GM12801 (cell line): ENCODE results near the gene ZIC5.

Experiments used
- TF ChIP-seq, protein P1 (sequence below): IDR thresholded peaks from one replicate; pipeline ENCODE4 v1.5.1; 2011; ENCODE audit warnings: control low read depth; ENCODE audit not compliant: insufficient read length; ENCODE audit errors: extremely low read depth

ZIC5 gene

DNA sequence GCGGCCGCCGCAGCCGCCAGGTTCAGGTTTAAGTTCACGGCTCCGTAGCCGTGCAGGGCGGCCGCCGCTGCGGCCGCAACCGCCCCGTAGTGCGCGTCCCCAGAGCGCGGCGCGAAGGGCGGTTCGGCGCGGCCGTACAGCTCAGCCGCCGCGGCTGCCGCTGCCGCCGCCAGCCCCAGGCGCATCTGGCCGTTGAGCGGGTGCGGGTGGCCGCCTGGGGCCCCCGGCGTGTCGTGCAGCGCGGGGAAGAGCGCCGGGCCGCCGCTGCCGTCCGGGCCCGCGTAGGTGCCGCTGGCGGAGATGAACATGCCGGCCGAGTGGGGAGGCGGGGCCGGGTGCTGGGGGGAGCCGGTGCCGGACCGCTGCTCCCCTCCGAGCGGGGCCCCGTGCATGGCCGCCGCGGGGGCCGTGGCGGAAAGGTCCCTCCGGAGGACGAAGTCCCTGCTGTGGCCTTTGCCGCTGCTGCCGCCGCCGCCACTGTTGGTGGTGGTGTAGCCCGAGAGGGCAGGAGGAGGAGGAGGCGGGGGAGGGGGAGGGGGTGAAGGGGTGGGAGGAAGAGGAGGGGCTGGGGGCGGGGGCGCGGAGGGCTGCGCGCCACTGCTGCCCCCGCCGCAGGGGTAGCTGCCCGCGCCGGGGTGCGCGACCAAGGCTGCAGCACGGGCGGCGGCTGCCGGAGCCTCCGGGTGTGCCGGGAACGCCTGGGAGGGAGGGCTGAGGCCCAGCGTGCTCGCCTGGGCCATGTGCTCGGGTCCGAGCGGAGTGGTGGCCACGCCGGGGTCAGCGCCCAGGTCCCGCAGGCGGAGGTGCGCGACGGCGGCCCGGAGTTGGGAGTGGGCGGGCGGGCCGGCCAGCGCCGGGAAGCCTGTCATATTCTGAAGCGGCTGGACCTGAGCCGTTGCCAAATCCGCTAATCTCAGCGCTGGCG, 654 bp downstream of the ZIC5 start:
- TF ChIP-seq, protein P1, sequence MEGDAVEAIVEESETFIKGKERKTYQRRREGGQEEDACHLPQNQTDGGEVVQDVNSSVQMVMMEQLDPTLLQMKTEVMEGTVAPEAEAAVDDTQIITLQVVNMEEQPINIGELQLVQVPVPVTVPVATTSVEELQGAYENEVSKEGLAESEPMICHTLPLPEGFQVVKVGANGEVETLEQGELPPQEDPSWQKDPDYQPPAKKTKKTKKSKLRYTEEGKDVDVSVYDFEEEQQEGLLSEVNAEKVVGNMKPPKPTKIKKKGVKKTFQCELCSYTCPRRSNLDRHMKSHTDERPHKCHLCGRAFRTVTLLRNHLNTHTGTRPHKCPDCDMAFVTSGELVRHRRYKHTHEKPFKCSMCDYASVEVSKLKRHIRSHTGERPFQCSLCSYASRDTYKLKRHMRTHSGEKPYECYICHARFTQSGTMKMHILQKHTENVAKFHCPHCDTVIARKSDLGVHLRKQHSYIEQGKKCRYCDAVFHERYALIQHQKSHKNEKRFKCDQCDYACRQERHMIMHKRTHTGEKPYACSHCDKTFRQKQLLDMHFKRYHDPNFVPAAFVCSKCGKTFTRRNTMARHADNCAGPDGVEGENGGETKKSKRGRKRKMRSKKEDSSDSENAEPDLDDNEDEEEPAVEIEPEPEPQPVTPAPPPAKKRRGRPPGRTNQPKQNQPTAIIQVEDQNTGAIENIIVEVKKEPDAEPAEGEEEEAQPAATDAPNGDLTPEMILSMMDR = no peak

DNA sequence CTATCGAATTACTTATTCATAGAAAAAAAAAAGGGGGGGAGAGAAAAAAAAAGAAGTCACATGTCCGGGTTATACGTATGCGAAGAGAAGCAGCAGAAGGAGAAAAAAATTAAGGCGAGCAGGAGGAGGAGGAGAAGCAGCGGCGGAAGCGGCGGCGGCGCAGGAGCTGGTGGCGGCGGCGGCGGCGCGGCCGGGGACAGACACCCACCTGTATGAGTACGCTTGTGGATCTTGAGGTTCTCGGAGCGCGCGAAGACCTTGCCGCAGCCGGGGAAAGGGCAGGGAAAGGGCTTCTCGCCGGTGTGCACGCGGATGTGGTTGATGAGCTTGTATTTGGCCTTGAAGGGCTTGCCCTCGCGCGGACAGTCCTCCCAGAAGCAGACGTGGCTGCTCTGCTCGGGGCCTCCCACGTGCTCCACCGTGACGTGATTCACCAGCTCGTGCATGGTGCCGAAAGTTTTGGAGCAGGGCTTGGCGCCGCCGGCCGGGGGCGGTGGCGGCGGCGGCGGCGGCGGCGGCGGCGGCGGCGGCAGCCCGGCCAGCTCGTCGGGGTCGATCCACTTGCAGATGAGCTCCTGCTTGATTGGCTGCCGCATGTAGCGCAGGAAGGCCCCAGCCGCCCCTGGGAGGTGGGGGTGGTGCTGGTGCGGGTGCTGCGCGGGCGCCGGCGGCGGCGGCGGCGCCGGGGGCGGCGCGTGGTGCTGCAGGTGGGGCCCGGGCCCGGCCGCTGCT, 1.5 kb downstream of the ZIC5 start:
- TF ChIP-seq, protein P1 = no peak

GRCh38 chr13:99969453-99969918, 2.1 kb downstream of the ZIC5 start:
- TF ChIP-seq, protein P1 = no peak

- TF ChIP-seq, protein P1 = no peak
Measured at GRCh38 chr13:99968521-99969452, 2.8 kb downstream of the ZIC5 start.

- TF ChIP-seq, protein P1 = no peak
Measured at GRCh38 chr13:99967869-99968520, 3.6 kb downstream of the ZIC5 start.

DNA sequence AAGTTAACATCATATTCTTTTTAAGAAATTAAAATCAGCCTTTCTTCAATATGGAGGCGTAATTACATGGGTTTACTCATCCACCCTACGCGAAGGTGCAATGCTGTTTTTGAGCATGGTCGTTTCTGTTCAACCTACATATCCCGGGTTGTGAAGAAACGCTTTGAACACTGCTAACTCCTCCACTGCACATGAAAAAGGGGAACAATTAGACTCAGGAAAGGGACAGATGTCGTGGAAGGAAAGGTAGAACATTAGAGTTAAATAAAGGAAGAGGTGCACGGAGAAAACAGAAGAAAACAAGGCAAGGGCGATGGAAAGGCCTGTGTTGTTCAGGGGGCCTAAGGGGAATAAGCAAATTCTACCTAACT, 4.1 kb downstream of the ZIC5 start:
- TF ChIP-seq, protein P1 = no peak
